Activated T-helper 9 cell treated with anti-CD3 and anti-CD28 coated beads, Interleukin-2, amount 50 U/mL, for 16 hours (primary cell): ENCODE results near the gene ARL10.
"Not testable (repeated sequence)": the region's sequence is repeated elsewhere in the genome, so short reads cannot be mapped to it uniquely, and the experiment has no call there.

ENCODE experiments used
- DNase-seq: peaks from one replicate; pipeline ENCODE4 v3.0.0-alpha.2; 2020; ENCODE audit warnings: low read depth

Gene ARL10

DNA sequence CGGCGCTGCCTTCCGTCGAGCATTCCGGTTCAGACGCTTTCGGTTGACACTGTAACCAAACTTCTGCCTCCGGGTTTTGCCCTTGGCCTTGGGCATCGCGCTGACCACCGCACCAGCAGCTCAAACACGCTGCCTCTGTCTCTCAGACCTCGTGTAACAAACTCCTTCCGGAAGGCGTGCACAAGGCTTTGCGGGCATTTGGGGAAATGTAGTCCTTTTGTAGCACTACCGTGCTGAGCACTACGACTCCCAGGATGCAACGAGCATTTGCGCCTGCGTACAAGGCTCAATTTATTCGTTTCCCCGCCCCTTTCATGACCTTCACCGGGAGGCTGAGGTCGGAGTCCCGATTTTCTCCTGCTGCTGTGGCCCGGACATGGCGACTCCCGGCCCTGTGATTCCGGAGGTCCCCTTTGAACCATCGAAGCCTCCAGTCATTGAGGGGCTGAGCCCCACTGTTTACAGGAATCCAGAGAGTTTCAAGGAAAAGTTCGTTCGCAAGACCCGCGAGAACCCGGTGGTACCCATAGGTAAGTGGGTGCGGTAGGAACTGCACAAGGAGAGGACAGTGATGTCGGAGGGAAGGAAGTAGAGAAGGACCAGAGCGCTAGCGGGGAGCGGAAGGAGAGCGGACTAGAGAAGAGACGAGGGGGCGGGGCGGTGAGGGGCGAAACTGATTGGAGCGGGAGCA lies 23.3 kb downstream of the ARL10 start, which contains the start of the genes HIGD2A and NOP16:
TSS of gene HIGD2A (plus strand) at position 308 of the 691 bp plus-strand sequence. CDS start at position 377, 69 bp downstream.
TSS of gene NOP16 (minus strand) at position 155 of the 691 bp plus-strand sequence. CDS start at position 96, 59 bp downstream.
- peak; percentile 99 for DNase-seq

- DNase-seq, result no peak
Observed at GRCh38 chr5:176389135-176390123, 24.1 kb downstream of the ARL10 start.

DNA sequence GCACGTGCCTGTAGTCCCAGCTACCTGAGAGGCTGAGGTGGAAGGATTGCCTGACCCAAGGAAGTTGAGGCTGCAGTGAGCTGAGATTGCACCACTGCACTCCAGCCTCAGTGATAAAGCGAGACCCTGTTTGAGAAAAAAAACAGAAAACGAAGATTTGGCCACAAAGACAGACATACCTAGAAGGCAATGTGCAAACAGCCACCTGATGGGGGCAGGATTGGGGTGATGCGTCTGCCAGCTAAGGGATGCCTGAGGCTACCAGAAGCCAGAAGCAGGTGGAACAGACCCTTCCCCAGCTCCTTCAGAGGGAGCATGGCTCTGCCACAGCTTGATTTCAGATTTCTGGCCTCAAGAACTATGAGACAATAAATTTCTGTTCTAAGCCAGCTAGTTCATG lies 26.2 kb downstream of the ARL10 start:
- no peak for DNase-seq

GRCh38 chr5:176391999-176392398 lies 26.7 kb downstream of the ARL10 start:
- no peak for DNase-seq

GRCh38 chr5:176392526-176392925 lies 27.2 kb downstream of the ARL10 start:
- no peak for DNase-seq

DNA sequence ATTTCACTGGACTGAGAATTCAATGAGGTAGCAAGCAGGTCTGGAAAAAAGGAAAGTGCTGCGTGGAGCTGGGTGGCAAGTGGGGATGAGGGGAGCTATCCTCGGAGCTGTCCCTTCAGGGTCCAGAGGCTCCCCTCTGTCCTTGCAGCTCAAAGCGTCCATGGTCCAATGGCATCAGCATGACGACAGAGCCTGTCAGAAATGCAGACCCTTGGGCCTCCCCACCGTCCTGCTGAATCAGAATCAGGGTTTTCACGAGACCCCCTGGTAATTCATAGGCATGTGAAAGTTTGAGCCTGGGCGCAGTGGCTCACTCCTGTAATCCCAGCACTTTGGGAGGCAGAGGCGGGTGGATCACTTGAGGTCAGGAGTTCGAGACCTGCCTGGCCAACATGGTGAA lies 28.8 kb downstream of the ARL10 start:
- no peak for DNase-seq

GRCh38 chr5:176394881-176395675 lies 29.8 kb downstream of the ARL10 start:
- DNase-seq, result no peak

GRCh38 chr5:176396330-176396729 lies 31.0 kb downstream of the ARL10 start:
- no peak for DNase-seq

DNA sequence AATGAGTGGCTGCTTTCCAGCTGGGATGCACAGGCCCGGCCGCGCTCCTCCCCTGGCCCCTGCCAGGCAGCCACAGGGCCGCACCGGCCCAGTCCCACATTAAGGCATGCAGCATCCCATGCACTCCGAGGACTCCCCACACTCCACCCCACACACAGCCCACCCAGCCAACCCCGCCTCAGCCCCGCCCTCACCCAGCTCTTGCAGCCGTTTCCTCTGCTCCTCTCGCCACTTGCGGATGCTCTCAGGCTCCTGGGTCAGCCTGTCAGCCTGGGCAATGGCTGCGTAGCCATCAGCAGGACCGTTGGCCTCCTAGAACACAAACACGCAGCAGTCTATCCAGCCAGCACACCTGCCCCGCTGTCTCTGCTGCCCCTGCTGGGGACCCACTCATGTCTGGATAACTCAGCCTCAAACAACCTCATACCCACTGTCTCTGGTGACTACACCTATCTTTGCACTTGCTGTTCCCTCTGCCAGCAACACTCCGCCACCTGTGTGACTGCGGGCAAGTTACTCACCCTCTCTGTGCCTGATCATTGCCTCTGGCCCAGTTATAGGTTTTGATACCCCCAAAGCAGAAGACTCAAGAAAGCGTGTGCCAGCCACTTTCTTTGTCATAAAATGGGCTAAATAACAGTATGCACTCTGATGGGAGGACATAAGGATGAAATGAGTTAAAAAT lies 32.6 kb downstream of the ARL10 start:
- no peak for DNase-seq

DNA sequence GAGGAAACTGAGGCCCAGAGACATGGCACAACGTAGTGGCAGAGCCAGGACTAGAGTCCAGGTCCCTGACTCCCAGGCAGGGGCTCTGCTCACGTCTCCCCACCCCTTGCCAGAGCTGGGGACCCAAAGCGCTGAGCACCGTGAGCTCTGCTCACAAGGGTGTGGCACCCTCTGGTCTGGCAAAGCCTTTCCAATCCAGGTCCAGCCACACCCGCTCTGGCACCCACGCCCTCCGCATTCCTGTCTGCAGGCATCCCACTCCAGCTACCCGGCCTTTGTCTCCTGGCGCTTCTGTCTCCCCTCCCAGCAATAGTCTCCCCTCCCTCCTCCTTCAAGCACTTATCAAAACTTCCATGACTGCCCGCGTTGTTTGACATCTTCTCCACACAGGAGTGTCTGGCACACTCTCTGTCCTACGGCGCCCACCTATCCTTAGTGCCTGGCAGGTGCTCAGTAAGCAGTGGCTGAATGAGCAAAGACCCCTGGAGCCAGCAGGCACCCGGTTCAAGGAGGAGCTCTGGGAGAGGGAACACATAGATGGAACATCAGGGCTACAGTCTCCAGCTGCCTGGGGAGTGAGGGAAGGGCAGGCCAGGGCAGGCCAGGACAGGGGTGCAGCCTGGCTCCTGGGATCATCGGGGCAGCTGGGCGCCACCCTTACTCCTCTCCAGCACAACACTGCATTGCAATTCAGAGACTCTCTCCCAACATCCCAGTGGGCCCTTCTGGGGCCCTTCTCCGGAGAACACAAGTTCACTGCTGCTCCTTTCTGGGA lies 35.3 kb downstream of the ARL10 start:
- no peak for DNase-seq

DNA sequence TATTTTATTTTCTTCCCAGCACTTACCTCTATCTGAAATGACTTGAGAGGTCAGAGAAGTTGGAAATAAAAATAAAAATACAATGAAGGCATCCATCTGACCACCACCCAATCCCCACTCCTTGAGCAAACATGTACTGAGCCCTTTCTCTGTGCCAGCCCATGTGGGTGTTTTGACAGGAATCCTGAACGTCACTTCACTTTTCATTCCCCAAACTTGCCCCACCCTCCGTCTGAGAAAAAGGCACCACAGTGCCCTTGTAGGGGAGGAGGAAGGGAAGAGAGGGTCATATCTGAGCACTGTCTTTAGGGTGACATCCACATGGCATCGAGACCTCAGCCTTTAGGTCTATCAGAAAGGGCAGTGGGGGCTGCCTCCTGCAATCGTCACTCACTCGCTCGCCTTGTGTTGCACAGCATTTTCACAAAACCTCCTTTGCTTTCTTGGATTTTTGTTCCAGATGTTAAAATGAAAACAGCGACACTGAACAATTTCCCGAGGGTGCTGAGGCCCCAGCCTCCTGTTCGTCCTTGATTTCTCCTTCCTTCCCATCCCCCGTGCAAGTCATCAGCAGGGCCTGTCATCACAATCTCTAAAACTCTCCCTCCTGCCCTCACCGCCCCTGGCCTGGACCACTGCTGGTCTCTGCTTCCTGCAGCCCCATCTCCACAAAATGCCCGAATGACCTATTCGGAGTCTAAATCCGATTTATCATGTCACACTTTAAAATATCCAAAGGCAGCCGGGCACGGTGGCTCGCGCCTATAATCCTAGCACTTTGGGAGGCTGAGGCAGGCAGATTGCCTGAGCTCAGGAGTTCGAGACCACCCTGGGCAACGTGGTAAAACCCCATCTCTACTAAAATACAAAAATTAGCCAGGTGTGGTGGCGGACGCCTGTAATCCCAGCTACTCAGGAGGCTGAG lies 36.3 kb downstream of the ARL10 start:
- DNase-seq, result no peak

GRCh38 chr5:176405656-176406435 lies 40.6 kb downstream of the ARL10 start:
- DNase-seq, result no peak

DNA sequence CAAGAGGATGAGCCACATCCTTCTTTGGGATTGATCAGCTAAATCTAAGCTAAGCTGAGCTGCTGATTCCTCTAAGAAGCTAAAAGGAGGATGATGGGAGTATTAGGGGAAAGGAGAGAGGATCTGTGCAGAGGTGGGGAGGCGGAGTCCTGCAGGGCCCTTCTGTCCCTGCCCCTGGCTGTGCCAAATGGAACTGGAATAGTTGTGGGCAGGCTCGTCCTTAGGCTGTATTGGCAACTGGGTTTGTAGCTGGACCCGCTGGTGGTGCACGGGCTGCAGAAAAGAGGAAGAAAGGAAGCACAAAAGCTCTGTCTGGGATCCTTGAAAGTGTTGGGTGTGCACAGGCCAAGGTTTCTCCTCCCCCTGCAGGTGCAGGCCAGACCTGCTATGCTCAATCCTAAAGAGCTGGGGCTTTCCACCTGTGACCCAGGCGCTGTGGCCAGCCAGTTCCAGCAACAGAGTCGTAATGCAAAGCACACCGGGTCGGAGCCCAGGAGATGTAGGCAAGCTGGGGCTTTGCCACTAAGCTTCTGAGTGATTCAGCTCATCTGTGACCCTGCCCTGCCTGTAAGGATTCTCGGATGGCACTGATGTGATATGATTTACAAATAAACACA lies 41.3 kb downstream of the ARL10 start:
- no peak for DNase-seq

DNA sequence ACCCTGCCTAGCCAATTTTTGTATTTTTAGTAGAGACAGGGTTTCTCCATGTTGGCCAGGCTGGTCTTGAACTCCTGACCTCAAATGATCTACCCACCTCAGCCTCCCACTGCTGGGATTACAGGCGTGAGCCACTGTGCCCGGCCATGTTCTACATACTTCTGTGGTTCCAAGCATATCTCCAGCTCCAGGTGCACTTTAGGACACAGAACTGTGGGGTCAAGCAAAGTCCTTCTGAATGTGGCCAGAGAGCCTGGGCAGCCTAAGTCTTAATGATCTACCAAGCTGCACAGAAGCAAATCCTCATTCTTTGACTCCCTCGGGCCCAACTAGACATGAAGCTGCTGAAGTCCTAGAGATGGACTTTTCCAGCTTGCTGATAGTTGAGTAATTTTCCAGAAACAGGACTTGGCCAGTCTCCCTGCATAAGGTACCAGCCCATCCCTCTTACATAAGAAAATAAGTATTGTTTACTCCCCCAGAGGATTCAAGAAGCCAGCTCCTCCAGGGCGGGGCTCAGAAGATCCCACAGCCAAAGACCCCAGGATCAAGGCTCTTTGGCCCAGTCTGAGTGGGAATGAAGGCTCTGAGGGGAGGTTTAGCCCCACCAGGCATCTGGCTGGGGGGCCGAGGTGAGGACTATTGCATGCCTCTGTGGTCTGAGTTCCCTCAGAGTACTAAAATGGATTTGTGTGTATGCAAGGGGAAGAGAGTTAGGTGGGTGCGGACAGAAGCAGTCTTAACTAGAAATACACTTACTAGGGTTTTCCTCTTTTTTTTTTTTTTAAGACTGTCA lies 42.4 kb downstream of the ARL10 start:
- DNase-seq, result no peak

DNA sequence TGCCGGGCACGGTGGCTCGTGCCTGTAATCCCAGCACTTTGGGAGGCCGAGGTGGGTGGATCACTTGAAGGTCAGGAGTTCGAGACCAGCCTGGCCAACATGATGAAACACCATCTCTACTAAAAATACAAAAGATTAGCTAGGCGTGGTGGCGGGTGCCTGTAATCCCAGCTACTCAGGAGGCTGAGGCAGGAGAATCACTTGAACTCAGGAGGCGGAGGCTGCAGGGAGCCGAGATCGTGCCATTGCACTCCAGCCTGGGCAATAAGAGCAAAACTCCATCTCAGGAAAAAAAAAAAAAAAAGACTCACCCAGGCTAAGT lies 42.9 kb downstream of the ARL10 start:
- DNase-seq, result not testable (repeated sequence)

GRCh38 chr5:176408590-176408989 lies 43.3 kb downstream of the ARL10 start:
- DNase-seq, result no peak

DNA sequence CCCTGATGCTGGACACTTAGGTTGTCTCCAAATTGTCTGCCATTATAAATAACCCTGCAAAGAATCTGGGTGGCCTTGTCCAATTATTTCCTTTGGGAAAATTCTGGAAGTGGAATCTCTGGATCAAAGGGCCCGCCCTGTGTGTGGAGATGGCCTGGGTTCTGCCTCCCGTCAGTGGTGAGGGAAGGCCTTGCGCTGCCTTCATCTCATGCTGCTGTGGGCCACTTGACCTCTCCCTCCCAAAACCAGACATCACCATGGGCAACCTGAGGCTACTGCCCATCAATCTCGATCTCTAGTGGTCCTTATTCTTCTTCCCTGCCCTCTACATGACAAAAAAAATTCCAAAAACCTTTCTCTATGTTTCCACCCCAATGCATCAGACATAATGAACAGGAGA lies 44.5 kb downstream of the ARL10 start:
- no peak for DNase-seq
